GM21576 (cell line): Measurements from ENCODE around the gene LENG8.
"Not testable (repeated sequence)": the region's sequence is repeated elsewhere in the genome, so short reads cannot be mapped to it uniquely, and the experiment has no call there.

Source experiments
- ATAC-seq: cut with Tn5 transposase; IDR thresholded peaks from one replicate; pipeline ENCODE4 v1.9.1; 2021; ENCODE audit warnings: mild to moderate bottlenecking, moderate library complexity; ENCODE audit not compliant: unreplicated experiment

The LENG8 gene

DNA sequence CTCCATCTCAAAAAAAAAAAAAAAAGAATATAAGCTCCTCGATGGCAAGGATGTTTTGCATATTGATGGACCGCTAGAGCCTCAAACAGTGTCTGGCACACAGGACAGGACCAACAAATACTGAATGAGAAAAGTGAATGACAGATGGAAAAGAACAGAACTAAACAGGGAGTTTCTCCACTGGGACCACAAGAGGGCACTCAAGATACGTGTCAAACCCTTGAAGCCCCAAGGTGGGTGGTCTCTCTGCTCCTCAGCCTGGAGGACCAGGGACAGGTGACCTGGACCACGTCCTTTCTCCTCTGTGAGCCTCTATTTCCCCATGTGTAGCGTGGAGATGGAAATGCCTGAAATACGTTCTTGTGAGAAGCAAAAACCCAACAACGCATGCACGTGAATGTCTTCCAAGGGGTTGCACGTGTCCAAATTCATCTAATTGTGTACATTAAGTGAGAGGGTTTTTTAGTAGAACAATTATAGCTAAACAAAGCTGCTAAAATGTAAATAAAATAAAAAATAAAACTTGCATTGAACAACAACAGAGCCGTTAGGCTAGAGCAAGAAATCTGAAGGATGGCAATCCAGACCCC lies 29.8 kb downstream of the LENG8 start:
- no peak for ATAC-seq

DNA sequence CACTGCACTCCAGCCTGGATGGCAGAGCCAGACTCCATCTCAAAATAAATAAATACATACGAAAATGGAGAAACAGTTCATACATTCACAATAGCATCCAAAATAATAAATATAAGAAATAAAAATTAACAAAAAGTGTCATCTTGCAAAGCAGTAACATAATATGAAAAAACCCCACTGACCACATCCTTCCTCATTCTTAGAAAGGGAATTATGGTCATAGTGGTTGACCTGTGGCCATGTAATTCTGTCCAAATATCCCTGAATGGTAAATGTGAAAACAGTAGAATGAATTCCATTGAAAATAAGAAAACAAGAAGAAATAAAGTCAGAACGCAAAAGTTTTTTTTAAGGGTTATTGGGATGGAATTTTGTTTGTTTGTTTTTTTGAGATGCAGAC lies 31.1 kb downstream of the LENG8 start:
- no peak for ATAC-seq

DNA sequence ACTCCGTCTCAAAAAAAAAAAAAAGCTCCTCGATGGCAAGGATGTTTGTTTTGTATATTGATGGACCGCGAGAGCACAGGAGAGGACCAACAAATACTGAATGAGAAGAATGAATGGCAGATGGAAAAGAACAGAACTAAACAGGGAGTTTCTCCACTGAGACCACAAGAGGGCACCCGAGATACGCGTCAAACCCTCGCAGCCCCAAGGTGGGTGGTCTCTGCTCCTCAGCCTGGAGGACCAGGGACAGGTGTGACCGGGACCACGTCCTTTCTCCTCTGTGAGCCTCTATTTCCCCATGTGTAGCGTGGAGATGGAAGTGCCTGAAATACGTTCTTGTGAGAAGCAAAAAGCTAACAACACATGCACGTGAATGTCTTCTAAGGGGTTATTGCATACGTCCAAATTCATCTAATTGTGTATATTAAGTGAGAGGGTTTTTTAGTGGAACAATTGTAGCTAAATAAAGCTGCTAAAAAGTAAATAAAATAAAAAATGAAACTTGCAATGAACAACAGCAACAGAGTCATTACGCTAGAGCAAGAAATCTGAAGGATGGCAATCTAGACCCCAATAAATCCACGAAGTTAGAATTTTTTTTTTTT lies 32.4 kb downstream of the LENG8 start:
- ATAC-seq = no peak

DNA sequence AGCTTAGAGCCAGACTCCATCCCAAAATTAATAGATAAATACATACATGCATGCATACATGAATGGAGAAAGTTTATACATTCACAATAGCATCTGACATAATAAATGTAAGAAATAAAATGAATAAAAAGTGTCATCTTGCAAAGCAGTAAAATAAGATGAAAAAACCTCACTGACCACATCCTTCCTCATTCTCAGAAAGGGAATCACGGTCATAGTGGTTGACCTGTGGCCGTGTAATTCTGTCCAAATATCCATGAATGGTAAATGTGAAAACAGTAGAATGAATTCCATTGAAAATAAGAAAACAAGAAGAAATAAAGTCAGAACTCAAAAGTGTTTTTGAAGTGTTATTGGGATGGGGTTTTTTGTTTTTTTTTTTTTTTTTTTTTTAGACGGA lies 33.9 kb downstream of the LENG8 start:
- no peak for ATAC-seq

DNA sequence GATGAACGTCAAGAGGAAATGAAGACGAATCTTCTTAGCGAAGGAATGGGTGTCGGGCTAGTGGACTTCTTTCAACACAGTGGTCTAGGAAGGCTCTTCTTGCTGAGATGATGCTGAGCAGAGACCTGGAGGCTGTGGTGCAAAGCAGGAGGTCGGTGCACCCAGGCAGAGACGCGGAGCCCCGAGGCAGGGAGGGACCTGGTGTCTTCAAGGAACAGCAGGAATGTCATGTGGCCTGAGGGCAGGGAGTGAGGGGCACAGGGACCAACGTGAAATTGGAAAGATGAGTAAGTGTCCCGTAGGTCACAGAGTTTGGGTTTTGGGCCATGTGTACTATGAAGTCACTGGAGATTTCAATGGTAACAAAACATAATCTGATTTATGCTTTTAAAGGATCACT lies 35.5 kb downstream of the LENG8 start:
- no peak for ATAC-seq

DNA sequence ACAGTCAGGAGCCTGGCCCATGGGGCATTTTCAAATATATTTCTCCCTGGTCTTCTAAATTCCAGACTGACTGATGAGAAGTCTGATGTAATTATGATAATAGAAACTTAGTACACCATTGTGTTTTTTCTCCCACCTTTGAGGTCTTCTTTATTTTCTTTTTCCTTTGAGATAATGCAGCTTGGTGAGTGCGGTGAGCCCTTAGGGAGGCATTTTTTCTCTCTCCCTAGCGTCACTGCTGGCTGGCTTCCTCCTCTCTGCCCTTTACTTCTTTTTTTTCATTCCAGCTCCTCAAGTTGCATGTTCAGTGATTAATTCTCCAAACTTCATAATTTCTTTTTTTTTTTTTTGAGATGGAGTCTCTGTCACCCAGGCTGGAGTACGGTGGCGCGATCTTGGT lies 36.9 kb downstream of the LENG8 start:
- no peak for ATAC-seq

DNA sequence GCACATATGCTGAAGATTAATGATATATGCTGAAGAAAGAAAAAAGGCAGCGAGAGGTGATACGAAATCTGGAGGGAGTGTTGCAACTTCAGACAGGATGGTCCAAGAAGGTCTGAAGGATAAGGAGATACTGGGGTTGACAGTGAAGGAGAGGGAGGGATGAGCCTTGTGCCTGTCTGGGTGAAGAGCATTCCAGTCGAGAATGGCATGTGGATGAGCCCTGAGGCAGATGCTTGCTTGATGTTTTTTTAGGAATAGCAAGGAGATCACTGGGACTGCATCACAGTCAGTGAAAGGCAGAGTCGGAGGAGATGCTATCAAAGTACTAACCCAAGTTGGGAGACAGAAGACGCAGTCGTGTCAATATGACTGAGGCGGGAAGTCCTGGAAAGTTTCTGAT lies 40.3 kb downstream of the LENG8 start:
- ATAC-seq = no peak

DNA sequence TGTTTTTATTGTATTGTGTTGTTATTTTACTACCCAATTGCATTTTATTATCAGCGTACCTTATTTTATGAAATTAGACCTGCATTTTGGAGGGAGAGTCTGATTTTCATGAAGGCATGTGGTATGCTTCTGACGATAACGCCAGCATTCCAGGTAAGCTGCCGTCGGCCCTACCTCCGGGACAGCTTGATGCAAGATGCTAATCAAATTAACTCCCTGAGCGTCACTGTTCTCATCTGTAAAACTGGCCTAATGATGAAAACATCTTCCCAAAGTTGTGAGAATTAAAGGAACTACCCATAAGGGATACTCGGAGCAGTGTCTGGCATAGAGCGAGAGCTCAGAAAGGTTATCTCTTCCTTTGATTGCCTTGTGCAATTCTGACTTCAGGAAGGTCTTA lies 40.8 kb downstream of the LENG8 start:
- ATAC-seq = no peak

DNA sequence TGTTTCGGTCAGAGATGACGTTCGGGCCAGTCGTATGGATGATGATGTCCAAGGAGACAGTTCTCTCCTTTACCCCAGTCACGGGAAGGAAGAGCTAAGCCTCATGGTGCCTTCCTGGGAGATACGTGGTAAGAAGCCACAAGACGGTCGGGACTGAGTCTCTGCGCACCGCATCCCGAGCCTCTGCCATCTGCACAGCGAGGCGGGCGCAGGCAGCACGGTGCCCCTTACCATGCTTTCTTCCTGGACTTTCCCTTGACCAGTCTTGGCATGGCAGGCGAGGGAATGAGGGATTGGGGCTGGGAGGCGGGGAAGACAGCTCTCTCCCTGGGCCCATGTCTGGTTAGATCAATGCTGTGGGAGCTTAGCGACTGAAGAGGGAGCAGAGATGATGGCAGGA lies 43.6 kb downstream of the LENG8 start:
- no peak for ATAC-seq

DNA sequence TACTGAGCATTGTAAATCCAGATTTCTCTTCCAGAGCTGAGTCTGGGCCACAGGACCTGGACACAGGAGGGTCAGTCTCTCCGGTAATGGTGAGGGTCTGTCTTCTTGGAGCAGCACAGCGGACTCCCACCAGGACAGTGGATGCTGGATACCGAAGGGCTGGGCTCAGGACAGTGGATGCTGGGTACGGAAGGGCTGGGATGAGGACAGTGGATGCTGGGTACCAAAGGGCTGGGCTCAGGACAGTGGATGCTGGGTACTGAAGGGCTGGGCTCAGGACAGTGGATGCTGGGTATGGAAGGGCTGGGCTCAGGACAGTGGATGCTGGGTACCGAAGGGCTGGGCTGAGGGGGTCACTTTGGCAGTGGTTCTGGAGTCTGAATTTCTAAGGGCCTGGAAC lies 44.1 kb downstream of the LENG8 start:
- ATAC-seq = not testable (repeated sequence)

DNA sequence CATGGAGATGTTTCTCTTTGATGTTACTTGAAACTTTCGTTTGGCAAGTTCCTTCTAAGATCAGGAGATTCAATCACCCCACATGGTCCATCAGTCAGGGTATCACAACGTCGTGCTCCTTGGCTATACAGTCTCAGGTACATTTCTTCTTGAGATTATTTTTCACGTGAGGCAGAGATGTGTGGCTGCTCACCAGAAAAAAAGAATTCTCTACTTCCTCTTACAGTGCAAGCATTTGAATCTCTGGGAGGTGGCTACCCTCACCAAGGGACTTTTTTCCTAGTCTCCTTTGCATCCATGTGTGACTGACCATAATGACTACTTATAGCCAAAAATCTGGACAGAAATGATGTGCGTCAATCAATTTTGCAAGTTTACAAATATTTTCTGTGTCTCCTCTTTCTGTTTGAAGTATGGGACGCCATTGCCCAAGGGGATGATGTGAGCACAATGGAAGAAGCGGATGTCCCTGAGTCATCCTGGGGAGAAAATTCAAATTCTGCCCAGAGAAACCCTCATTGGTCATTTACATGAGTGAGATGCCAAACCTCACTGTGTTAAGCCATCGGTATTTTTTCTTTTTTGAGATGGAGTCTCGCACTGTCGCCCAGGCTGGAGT lies 45.1 kb downstream of the LENG8 start:
- ATAC-seq = no peak

DNA sequence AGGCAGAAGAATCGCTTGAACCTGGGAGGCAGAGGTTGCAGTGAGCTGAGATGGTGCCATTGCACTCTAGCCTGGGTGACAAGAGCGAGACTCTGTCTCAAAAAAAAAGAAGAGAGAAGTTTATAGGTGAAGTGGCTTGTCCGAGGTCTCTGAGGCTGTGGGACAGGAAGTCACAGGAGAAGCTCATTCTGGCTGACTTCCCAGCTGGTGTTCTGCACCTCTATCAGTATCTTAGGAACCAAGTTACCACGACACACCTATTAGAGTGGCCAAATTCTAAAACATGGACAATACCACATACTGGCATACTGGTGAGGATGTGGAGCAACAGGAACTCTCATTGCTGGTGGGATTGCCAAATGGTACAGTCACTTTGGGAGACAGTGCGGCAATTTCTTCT lies 46.3 kb downstream of the LENG8 start:
- ATAC-seq = not testable (repeated sequence)

DNA sequence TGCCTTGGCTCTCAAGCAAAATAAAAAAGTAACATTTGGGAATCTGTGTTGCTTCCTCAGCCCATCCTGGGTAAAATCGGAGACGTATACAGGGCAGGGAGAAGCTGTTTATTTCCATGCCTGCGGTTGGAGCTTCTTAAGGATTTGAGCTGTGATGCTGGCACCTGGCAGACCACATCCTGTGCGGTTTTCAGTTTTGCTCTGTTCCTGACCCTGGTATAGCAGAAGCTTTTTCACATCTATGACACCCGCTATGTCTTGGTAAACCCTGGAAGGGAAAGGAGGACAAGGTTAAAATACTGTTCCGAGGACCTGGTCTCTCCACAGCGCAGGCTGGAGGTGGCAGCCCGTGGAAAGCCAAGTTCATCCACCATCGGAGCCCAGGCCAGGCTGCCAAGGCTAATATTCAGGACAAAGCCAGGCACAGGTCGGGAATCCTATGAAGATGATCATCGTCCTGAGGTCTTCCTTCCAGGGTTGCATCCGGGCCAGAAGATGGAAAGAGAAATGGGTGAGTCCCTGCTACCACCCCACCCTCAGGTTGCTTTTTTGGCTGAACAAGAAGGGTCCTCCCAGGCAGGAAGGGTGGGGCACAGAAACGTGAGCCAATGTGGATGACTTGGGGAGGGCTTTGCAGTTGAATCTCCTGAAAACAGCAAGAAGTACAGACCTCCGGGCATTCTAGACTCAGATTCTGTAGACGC lies 48.9 kb downstream of the LENG8 start:
- not testable (repeated sequence) for ATAC-seq

DNA sequence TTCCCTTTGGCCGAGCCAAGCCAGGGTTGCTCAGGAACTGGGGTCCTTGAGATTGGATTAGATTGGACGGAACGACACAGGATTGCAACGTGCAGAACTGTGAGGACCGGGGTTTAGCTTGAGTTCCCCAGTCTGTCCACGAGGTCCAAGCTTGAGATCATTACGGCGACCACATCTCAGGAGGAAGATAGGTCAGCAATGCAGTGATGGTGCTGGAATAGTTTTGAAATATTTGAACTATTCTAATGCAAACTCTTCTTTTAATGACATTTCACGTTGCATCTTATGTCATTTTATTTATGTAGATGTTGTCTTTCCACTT lies 49.4 kb downstream of the LENG8 start:
- not testable (repeated sequence) for ATAC-seq

DNA sequence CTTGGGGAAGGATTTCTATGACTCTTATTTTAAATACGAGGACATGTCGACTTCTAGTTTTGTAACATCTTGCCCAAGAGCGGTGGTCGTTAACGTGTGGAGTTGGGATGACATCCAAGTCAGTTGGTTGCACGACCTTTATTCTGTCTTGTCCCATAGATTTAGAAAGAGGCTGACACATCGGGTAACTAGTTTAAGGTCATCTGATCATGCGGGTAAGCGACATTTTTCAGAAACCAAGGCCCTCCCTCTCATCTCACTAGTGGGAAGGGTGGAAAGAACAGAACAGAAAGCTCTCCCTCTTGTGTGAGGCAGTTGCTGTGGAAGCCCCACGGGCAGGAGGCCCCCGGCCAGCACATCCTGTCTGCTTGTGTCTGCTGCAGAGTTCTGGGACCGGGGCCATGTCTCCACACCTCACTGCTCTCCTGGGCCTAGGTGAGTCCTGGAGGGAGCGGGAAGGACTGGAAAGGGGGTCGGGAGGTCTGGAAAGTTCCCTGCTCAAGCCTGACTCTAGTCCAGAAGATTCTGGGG lies 53.6 kb downstream of the LENG8 start, which contains the start of gene LAIR2:
TSS of gene LAIR2 (plus strand) at position 314 of the 531 bp plus-strand sequence. CDS start at position 402, 88 bp downstream.
- no peak for ATAC-seq

DNA sequence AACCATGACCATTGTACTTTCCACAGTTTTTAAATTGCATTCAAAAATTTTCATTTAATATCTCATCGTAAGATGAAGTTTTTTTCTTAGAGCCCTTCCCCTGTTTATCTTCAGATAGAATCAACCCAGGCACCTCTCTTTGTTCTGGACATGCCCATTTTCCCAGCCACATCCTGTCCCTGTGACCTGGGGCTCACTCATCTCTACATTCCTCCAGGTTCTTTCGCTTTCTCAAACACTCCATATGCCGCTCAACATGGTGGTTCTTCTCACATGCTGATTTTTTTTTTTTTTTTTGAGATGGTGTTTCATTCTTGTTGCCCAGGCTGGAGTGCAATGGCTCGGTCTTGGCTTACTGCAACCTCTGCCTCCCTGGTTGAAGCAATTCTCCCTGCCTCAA lies 56.5 kb downstream of the LENG8 start:
- ATAC-seq = not testable (repeated sequence)

DNA sequence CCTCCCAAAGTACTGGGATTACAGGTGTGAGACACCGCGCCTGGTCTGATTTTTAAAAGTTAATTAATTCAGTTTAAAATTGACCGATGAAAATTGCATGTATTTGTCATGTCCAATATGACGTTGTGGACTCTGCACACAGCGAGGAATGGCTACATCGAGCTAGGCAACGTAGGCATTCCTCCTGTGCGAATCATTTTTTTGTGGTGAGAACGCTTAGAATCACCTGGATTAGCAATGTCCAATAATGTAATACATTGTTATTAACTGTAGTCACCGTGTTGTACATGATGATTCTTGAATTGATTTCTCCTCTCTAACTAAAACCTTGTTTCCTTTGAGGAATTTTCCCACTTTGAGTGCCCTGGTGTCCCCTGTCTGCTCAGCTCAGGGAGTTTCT lies 57.1 kb downstream of the LENG8 start:
- ATAC-seq = no peak

DNA sequence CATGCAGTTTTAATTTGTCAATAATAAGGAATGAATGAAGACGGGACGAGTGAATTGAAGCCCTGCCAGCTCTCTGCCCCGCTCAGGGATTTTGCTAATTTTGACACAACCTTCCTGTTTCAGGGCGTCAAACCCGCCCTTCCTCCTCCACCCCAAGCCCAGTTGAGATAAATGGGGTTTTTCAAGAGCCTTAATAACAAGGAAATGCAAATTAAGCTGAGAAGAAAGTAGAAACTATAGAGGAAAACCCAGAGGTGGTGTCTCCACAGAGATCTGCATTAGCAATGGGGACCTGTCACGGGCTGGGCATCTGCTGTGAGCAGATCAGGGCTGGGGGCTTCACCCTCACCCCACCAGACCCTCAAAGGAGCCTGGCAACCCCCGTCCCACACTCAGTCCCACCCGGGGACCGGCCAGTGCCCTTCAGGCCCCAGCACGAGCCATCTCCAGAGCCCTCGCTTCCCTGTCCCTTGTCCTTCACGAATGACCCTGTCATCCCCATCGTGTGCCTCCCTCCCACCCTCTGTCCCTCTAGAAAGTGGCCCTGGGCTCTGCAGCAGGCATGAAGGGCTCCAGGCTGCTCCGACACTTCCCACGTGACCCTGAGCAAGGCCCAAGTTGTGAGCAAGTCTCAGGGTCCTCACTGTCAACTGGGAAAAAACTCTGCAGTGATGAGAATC lies 58.2 kb downstream of the LENG8 start:
- not testable (repeated sequence) for ATAC-seq

DNA sequence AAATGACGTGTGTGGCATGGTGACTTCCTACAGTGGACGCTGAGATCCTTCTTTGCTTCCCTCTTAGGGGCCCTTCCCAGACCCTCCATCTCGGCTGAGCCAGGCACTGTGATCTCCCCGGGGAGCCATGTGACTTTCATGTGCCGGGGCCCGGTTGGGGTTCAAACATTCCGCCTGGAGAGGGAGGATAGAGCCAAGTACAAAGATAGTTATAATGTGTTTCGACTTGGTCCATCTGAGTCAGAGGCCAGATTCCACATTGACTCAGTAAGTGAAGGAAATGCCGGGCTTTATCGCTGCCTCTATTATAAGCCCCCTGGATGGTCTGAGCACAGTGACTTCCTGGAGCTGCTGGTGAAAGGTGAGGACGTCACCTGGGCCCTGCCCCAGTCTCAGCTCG lies 58.8 kb downstream of the LENG8 start:
- ATAC-seq = no peak

DNA sequence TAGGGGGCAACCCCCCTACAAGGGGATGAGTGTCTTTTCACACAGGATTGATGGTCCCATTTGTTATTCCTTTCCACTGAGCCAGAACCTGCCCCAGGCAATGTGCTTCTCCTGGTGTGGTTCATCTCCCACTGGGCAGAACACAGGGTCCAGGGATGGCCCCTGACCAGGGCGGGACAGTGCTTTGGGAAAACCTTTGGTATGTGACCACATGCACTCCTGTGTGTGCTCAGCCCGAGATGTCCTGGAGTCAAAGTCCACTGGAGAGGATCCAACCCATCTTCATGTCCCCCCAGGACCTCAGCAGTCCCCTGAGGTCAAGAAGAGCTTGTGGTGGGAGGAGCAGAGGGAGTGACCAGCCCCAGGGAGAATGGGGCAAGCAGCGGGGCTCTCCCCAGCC lies 59.5 kb downstream of the LENG8 start:
- ATAC-seq = not testable (repeated sequence)
